ENCODE measurements around the gene SYNDIG1.

DNA sequence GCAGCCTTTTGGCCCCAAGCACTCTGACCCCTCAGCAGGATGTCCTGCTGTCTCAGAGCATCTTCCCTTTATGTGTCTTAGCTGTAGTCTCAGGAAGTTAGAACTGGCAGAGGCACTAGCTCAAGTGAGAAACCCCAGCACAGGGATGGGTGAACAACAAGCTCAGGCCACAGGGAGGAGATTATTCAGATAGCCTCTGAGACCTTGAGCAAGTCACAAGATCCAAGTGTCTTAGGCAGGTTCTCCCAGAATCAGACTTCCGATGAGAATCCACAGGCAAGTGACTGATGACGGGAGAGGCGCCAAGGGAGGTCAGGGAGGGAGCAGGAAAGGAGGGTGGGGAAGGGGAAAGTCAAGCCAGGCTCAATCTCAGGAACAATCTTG lies 13.0 kb upstream of the SYNDIG1 start:
- no peak for TF ChIP-seq EZH2 (IDR thresholded peaks at IDR 0.05; ENCODE audit: low read length, unreplicated experiment)
- no peak for TF ChIP-seq CTCF (conservative IDR thresholded peaks at IDR 0.05; ENCODE audit: low read depth, low read length)

Measured in PC-3 (cell line).